Osteoblast (primary cell): ENCODE data around the gene DLG2. TPM values are rescaled to one million over a fixed set of nuclear protein-coding genes. Genes with fewer than 3 reads are reported as not detected.

Experiments used
- DNase-seq: peaks from one replicate; pipeline ENCODE4 v3.0.0; 2011; ENCODE audit warnings: low spot score, mixed read lengths; ENCODE audit not compliant: insufficient read length; ENCODE audit errors: missing footprints
- H2AFZ ChIP-seq: 2 replicates; pipeline ENCODE4 v1.6.0; 2011; ENCODE audit warnings: mild to moderate bottlenecking, low read length
- H3K27ac ChIP-seq: 2 replicates; pipeline ENCODE4 v1.5.1; 2011; ENCODE audit warnings: mild to moderate bottlenecking, low read depth, low read length, moderate library complexity
- H3K27me3 ChIP-seq: 2 replicates; pipeline ENCODE4 v1.6.0; 2012; ENCODE audit warnings: mild to moderate bottlenecking, control low read depth, inconsistent platforms, low read length, moderate library complexity; ENCODE audit not compliant: insufficient read depth
- H3K36me3 ChIP-seq: 2 replicates; pipeline ENCODE4 v1.5.1; 2011; ENCODE audit warnings: mild to moderate bottlenecking, low read length, control low read depth, moderate library complexity; ENCODE audit not compliant: insufficient read depth
- H3K4me1 ChIP-seq: 2 replicates; pipeline ENCODE4 v1.5.1; 2011; ENCODE audit warnings: mild to moderate bottlenecking, low read length, control low read depth, moderate library complexity; ENCODE audit not compliant: insufficient read depth
- H3K4me2 ChIP-seq: 2 replicates; pipeline ENCODE4 v1.6.0; 2011; ENCODE audit warnings: mild to moderate bottlenecking, low read length; ENCODE audit not compliant: insufficient read depth
- H3K4me3 ChIP-seq: fragments of 200-600 bp; sonication (generic); 3 replicates; pipeline ENCODE4 v1.5.1; 2012; ENCODE audit warnings: mild to moderate bottlenecking, low read length, inconsistent platforms; ENCODE audit not compliant: insufficient read depth
- H3K79me2 ChIP-seq: 2 replicates; pipeline ENCODE4 v1.6.0; 2012; ENCODE audit warnings: mild to moderate bottlenecking, low read length, control low read depth, inconsistent platforms; ENCODE audit not compliant: insufficient read depth
- H3K9me3 ChIP-seq: 2 replicates; pipeline ENCODE4 v1.5.1; 2011; ENCODE audit warnings: low read depth, low read length, control low read depth
- H4K20me1 ChIP-seq: 2 replicates; pipeline ENCODE4 v1.6.0; 2012; ENCODE audit warnings: mild to moderate bottlenecking, low read length, control low read depth; ENCODE audit not compliant: insufficient read depth
- CTCF ChIP-seq: IDR thresholded peaks from 2 replicates; pipeline ENCODE4 v1.5.1; 2011; ENCODE audit warnings: mild to moderate bottlenecking, low read depth, low read length, moderate library complexity; ENCODE audit errors: extremely low read depth
- total RNA-seq: library from RNA; depleted of rRNA; stranded (reverse); fragments of >200 nt; gene quantifications from 2 replicates; pipeline ENCODE4 v1.2.3, GENCODE V29; 2012

Gene DLG2
- total RNA-seq, 1 donor, result 3.3 TPM

DNA sequence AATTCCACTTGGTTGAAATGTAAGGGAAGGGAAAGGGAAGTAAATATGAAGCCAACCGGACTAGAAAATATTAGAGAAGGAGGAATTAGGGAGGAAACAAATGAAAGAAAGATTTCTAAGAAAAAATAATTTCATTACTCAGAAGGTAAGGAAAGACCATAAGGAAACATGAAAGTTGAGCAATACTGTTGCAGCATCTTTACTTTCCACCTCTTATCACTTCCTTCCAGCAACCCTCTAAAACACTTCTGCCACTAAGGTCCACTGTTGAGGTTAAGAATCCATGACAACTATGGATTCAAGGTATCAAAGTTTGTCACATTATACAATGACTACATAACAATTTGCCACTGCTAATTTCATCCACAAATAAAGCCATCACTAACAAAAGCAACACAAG, 308.6 kb downstream of the DLG2 start:
- Histone ChIP-seq H3K27me3 (no peaks in the 10 kb centered on the region), H2AFZ (no peak overlapping the region), H4K20me1 (no peaks in the 10 kb centered on the region), H3K36me3 (no peaks in the 10 kb centered on the region), H3K27ac (no peak overlapping the region), H3K4me2 (no peak overlapping the region), H3K9me3 (no peaks in the 10 kb centered on the region), H3K4me1 (no peaks in the 10 kb centered on the region), H3K4me3 (no peak overlapping the region), H3K79me2 (no peaks in the 10 kb centered on the region)
- TF ChIP-seq CTCF, result no peak
- no peak for DNase-seq

DNA sequence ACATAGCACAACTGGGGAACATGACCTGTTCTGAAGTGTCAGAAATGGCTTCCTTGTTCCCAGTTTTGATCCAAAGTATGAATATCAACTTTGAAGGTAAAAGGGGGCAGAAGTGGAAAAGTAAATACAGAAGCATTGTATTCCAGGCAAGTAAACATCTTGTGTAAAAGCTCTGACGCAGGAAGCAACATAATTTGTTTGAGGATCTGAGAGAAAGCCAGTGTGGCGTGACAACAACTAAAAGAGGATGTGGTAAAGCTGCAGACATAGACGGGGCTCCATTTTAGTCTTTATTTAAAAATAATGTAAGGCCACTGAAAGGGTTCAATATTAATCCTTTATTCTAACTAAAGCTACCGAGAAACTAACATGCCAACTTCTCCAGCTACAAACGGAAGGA, 310.2 kb downstream of the DLG2 start:
- H3K27me3 ChIP-seq, result no peaks in the 10 kb centered on the region
- no peak overlapping the region for H3K27ac ChIP-seq
- no peak for TF ChIP-seq CTCF
- no peaks in the 10 kb centered on the region for H3K79me2 ChIP-seq
- no peaks in the 10 kb centered on the region for H4K20me1 ChIP-seq
- no peaks in the 10 kb centered on the region for H3K36me3 ChIP-seq
- no peak overlapping the region for H3K4me3 ChIP-seq
- no peak overlapping the region for H2AFZ ChIP-seq
- no peak for DNase-seq
- no peak overlapping the region for H3K4me2 ChIP-seq
- H3K9me3 ChIP-seq, result no peaks in the 10 kb centered on the region
- no peaks in the 10 kb centered on the region for H3K4me1 ChIP-seq

- Histone ChIP-seq H2AFZ (no peak overlapping the region), H3K4me2 (no peak overlapping the region), H3K4me3 (no peak overlapping the region), H3K9me3 (no peaks in the 10 kb centered on the region), H3K4me1 (no peaks in the 10 kb centered on the region), H3K27ac (no peak overlapping the region), H3K79me2 (no peaks in the 10 kb centered on the region), H3K27me3 (no peaks in the 10 kb centered on the region), H3K36me3 (no peaks in the 10 kb centered on the region), H4K20me1 (no peaks in the 10 kb centered on the region)
- TF ChIP-seq CTCF, result no peak
- DNase-seq, result no peak
These were observed 313.4 kb downstream of the DLG2 start for GRCh38 chr11:85313741-85314140.

DNA sequence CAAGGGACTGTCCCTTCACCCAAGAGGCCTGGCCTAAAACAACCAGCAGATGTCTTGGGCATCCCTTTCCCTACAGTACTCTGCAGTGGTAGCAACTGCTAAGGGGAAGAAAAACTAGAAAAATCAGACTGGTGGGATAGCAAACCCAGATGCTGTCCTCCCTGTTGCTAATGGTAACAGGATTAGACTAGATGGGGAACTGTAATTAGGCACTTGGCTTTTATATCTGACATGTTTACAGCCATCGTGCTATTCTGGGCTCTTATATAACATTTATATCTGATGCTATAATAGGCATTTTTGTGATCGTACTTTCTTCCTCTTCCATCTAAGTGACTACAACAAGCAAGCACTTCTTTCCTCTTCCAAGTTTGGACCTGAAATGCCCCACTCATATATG, 316.7 kb downstream of the DLG2 start:
- no peak overlapping the region for H3K4me3 ChIP-seq
- no peak for TF ChIP-seq CTCF
- DNase-seq, result no peak
- H4K20me1 ChIP-seq, result no peaks in the 10 kb centered on the region
- H3K27ac ChIP-seq, result no peak overlapping the region
- no peaks in the 10 kb centered on the region for H3K79me2 ChIP-seq
- no peak overlapping the region for H2AFZ ChIP-seq
- H3K27me3 ChIP-seq, result no peaks in the 10 kb centered on the region
- H3K4me2 ChIP-seq, result no peak overlapping the region
- H3K36me3 ChIP-seq, result no peaks in the 10 kb centered on the region
- no peaks in the 10 kb centered on the region for H3K9me3 ChIP-seq
- H3K4me1 ChIP-seq, result no peaks in the 10 kb centered on the region
